Dermis blood vessel endothelial cell (primary cell): Measurements from ENCODE around the gene DISC1. TPM values are rescaled to one million over a fixed set of nuclear protein-coding genes. Genes with fewer than 3 reads are reported as not detected.
A peak's percentile ranks its signal among the peaks of the same experiment; 100 is the strongest.
"Not testable (repeated sequence)": the region's sequence is repeated elsewhere in the genome, so short reads cannot be mapped to it uniquely, and the experiment has no call there.

Experiments used
- DNase-seq: peaks from one replicate; pipeline ENCODE4 v3.0.0; 2010
- total RNA-seq: library from RNA; depleted of rRNA; stranded (reverse); fragments of >200 nt; gene quantifications from 2 replicates; pipeline ENCODE4 v1.2.3, GENCODE V29; 2014

Gene DISC1
- total RNA-seq, 1 donor from 2014 or later: 19.9 TPM

- peak; percentile 40 for DNase-seq
Observed at GRCh38 chr1:231778009-231778719, 151.6 kb downstream of the DISC1 start.

GRCh38 chr1:231779081-231779480 is 152.5 kb downstream of the DISC1 start:
- no peak for DNase-seq

- DNase-seq: peak; percentile 79
Observed at GRCh38 chr1:231781892-231782291, 155.3 kb downstream of the DISC1 start.

GRCh38 chr1:231785073-231785472 is 158.5 kb downstream of the DISC1 start:
- not testable (repeated sequence) for DNase-seq

GRCh38 chr1:231786126-231786525 is 159.5 kb downstream of the DISC1 start:
- no peak for DNase-seq

GRCh38 chr1:231792634-231793033 is 166.0 kb downstream of the DISC1 start:
- DNase-seq: peak; percentile 40

GRCh38 chr1:231793893-231794292 is 167.3 kb downstream of the DISC1 start:
- no peak for DNase-seq

- no peak for DNase-seq
Observed at GRCh38 chr1:231796141-231796540, 169.6 kb downstream of the DISC1 start.

- no peak for DNase-seq
Observed at GRCh38 chr1:231799363-231799986, 172.9 kb downstream of the DISC1 start.

- peak; percentile 32 for DNase-seq
Observed at GRCh38 chr1:231800108-231800507, 173.5 kb downstream of the DISC1 start.

GRCh38 chr1:231801042-231801585 is 174.5 kb downstream of the DISC1 start:
- no peak for DNase-seq

GRCh38 chr1:231803353-231803752 is 176.8 kb downstream of the DISC1 start:
- no peak for DNase-seq

GRCh38 chr1:231806623-231807495 is 180.3 kb downstream of the DISC1 start:
- peak; percentile 82 for DNase-seq

- no peak for DNase-seq
Observed at GRCh38 chr1:231807541-231807940, 181.0 kb downstream of the DISC1 start.

GRCh38 chr1:231808116-231808515 is 181.5 kb downstream of the DISC1 start:
- DNase-seq: no peak

GRCh38 chr1:231808990-231809389 is 182.4 kb downstream of the DISC1 start:
- DNase-seq: peak; percentile 30

- no peak for DNase-seq
Observed at GRCh38 chr1:231810415-231810814, 183.8 kb downstream of the DISC1 start.

- DNase-seq: peak; percentile 64
Observed at GRCh38 chr1:231814021-231814420, 187.4 kb downstream of the DISC1 start.

- peak; percentile 31 for DNase-seq
Observed at GRCh38 chr1:231814521-231814920, 187.9 kb downstream of the DISC1 start.

- DNase-seq: no peak
Observed at GRCh38 chr1:231817801-231818200, 191.2 kb downstream of the DISC1 start.

GRCh38 chr1:231818337-231818736 is 191.7 kb downstream of the DISC1 start:
- DNase-seq: no peak

GRCh38 chr1:231821281-231821680 is 194.7 kb downstream of the DISC1 start:
- DNase-seq: no peak

- no peak for DNase-seq
Observed at GRCh38 chr1:231822041-231822440, 195.5 kb downstream of the DISC1 start.
